Inflammatory macrophage treated with lipopolysaccharide for 4 hours (primary cell): ENCODE data around the gene TEX13B.

ENCODE experiments used
- DNase-seq: peaks from one replicate; pipeline ENCODE4 v3.0.0-alpha.2; 2020

Gene TEX13B

GRCh38 chrX:107935664-107936433 lies 46.3 kb downstream of the TEX13B start:
- DNase-seq, result no peak

- no peak for DNase-seq
Measured at GRCh38 chrX:107935200-107935599, 47.0 kb downstream of the TEX13B start.

GRCh38 chrX:107934262-107934661 lies 47.9 kb downstream of the TEX13B start:
- DNase-seq, result no peak
